HG02852 (cell line): ENCODE measurements around the gene PRKAG2.
"Not testable (repeated sequence)": the region's sequence is repeated elsewhere in the genome, so short reads cannot be mapped to it uniquely, and the experiment has no call there.

ENCODE experiments used
- ATAC-seq: cut with Tn5 transposase; IDR thresholded peaks from one replicate; pipeline ENCODE4 v1.9.1; 2021; ENCODE audit warnings: mild to moderate bottlenecking, moderate library complexity; ENCODE audit not compliant: unreplicated experiment

PRKAG2 gene

DNA sequence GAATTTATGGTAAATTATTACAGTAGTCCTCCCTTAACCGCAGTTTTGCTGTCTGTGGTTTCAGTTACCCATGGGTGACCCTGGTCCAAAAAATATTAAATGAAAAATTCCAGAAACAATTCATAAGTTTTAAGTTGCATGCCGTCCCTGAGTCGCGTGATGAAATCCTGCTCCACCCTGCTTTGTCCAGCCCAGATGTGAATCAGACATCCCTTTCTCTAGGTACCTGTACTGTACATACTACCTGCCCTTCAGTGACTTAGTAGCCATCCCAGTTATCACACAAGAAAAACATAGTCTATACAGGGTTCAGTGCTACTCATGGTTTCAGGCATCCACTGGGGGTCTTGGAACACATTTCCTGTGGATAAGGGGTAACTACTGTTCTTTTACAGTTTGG is 336.8 kb downstream of the PRKAG2 start:
- no peak for ATAC-seq

DNA sequence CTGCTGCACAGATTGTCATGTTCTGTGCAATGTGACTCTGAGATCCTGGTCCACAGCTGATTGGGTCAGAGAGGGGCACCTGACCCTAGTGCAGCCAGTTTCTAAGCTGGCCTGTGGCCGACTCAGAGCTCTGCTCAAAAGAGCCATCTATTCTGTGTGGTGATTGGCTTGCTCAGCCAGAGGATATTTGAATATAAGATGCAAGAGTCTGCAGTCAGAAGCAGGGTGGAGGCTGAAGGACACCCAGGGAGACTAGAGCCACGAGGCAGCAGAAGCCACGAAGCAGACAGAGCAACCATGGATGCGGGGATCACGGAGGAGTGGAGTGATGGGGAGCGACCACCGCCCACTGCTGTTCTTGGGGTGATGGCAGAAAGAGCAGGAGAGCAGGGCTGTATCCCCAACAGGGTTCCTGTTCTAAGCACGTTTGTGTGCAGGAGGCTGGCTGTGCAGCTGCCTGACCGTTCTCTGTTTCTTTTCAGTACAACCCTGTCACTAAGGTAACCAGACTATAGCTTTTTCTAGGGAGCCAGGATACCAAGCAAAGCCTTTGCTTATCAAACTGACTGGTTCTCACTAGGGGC is 337.7 kb downstream of the PRKAG2 start:
- ATAC-seq: peak; percentile 86

DNA sequence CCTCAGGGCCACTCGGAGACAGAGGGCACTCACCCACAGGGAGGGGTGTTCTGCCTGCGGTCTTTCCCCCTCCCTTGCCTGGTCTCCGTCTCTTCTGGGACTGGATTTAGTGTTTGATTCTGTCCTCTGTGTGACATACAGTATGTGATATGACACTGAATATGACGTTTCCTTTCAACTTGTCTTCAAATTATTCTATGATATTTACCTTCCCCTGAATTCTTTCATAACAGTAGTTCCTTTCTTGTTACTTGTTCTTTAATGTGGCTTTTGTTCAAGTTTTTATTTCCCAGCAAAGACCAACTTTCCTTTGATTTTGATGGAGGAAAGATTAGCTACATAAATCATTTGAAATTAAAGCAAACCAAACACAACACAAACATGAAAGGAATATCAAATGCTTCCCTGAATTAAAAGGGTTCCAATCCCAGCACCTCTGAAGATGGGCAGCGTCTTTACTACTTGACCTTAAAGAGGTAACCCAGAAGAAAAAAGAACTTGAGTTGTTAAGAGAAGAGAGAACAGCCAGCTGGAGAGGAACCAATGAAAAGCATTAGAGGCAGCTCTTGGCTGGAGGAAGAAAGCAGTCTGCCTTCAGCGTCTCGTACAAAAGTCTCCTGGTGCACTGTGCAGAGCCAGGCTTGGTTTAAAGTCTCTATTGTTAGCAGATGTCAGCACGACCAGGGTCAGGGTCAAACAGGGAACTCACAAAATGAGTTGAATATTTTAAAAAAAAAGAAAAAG is 338.9 kb downstream of the PRKAG2 start:
- ATAC-seq: no peak

DNA sequence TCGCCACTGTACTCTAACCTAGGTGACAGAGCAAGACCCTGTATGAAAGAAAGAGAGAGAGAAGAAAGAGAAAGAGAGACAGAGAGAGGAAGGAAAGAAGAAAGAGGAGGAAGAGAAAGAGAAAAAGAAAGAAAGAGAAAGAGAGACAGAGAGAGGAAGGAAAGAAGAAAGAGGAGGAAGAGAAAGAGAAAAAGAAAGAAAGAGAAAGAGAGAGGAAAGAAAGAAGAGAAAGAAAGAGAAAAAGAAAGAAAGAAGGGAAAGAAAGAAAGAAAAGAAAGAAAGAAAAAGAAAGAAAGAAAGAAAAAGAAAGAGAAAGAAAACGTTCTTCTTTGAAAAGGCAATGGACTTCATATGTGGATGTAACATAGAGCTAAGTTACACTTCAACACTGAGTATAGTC is 340.7 kb downstream of the PRKAG2 start:
- ATAC-seq: not testable (repeated sequence)

DNA sequence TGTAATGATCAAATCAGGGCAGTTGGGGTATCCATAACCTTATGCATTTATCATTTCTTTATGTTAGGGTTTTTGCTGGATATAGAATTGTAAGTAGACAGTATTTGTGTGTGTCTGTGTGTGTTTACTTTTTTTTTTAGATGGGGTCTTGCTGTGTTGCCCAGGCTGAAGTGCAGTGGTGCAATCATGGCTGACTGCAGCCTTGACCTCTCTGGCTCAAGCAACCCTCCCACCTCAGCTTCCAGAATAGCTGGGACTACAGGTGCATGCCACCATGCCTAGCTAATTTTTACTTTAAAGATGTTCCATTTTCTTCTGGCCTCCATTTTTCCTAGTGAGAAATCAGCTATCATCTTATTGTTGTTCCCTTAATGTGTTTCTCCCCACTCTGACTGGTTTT is 347.1 kb downstream of the PRKAG2 start:
- ATAC-seq: no peak

DNA sequence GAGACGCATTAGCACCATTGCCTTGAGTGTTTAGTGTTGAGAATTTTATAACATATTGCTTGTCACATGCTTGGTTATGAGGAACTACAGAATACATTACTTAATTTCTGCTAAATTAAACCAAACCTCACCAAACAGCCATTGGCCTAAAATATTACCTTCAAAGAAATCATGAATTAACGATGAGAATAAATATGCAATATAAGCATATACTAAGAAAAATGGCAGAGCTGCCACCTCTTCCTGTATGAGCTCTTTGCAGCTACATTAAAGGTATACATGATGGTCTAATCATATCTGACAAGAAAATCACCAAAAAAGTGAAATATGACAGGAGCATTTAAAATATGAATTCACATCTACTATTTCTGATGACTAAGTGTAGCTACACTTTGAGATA is 352.1 kb downstream of the PRKAG2 start:
- no peak for ATAC-seq

DNA sequence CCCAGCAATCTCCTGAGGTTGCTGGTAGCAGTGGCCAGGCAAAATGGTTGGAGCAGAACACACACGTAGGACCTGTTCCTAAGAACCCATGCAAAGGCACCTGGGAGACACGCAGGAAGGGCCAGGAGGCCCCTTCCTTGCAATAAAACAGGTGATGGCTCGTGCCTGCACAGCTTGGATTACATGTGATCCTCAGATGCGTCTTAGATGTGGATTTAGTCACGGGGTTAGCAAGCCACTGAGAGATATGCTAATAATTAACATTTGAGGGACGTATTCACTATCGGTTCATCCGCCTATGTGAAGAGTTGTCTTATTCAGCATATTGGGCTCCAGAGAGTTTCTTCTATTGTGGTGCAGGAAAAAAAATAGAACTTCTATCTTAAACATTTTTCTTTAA is 352.6 kb downstream of the PRKAG2 start:
- no peak for ATAC-seq

DNA sequence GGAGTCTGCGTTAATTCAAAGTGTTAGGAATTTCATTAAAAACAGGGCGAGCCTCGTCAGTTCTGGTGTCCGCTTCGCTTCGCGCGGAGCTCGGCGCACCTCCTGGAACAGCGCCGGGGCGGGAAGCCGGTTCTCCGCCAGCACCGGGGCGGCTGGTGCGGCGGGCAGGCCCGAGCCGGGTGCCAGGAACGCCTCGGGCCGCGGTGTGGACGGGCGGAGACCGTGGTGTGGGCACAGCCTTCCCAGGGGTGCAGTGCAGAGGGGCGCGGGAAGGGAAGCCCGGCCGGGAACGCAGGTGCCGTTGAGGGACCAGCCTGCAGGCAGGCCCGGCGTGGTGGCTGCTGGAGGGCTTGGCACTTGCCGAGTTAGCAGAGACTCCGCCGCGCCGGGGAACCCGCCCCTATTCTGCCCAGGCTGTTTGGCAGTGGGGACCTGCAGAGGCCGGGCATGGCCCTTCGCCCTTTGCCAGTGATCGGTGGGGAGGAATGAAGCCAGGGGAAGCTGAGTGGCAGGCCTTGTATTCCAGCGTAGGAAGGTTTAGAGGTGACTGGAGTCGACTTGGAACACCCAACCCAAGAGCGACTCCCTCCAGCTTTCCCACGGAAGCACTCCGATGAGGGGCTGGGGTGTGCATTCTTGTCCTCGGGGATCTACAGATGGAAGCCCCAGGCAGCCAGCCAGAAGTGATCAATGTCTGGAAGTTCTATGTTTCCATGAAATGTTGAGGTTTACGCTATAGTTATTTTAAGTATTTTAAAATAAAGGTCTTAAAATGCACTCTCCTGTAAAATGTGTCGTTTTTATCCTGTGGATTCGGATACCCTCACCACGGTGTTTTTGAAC is 356.3 kb downstream of the PRKAG2 start:
- no peak for ATAC-seq

DNA sequence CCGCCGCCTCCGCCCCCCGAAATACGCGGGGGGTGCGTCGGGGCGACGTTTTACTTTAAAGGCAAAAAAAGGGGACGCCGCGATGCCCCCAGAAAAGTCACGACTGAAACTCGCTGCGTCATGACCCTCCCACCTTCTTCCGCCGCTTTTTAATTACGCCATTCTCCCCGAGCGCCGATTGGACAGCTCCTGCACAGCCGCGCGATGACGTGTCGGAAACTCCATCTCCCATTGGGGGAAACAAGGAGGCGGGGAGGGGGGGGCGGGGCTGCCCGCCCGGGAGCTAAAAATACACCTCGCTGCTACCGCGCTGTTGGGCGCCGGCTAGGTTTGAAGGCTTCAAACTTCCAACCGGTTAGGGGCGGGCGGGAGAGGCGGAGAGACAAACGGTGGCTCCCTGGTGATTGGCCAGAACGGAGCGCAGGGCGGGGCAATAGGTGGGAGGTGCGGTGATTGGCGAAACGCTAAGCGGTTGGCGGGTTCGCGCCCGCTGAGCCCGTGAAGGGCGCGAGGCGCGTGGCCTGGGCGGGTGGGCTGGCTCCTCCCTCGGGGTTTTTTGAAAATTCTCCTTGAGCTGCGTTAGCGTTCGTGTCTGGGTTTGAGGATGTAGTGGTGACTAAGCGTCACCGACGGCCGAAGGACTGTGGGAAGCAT is 357.0 kb downstream of the PRKAG2 start, which contains the start of gene RHEB:
Gene RHEB, minus strand, starts transcription at position 131 of the 654 bp plus-strand sequence. CDS start 384 bp downstream, outside the sequence.
- ATAC-seq: peak; percentile 76

DNA sequence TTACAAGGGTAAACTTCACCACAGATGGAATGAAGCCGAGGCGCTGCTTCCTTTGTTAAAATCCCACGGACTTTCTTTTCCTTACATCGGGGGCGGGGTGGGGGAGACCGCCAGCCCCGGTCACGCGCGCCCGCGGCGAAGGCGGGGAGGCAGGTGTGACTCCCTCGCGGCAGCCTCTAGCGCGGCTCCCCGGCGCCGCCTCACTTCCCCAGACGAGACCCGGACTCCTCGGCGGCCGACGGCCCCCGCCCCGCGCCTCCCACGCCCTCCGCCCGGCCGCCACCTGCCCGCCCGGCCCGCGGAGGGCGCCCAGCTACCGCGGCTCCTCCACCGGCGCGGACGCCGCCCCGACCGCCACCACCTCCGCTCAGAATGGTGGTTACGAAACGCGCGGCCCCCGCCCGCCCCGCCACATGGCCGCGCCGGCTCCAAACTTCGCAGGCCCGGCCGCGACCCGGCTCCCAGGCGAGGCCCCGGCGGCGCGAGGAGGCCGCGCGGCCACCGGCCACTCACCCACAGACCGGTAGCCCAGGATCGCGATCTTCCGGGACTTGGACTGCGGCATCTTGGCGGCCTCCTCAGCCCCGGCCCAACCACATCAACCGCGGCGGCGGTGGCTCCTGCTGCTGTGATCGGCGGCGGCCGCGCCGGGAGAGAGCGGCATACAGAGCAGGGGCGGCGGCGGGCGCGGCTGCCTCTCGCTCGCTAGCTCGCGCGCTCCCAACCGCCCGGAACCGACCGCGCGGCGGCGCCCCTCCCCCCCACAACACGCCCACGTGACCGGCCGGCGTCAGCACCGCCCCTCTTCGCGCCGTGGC is 357.8 kb downstream of the PRKAG2 start:
- peak; percentile 49 for ATAC-seq

DNA sequence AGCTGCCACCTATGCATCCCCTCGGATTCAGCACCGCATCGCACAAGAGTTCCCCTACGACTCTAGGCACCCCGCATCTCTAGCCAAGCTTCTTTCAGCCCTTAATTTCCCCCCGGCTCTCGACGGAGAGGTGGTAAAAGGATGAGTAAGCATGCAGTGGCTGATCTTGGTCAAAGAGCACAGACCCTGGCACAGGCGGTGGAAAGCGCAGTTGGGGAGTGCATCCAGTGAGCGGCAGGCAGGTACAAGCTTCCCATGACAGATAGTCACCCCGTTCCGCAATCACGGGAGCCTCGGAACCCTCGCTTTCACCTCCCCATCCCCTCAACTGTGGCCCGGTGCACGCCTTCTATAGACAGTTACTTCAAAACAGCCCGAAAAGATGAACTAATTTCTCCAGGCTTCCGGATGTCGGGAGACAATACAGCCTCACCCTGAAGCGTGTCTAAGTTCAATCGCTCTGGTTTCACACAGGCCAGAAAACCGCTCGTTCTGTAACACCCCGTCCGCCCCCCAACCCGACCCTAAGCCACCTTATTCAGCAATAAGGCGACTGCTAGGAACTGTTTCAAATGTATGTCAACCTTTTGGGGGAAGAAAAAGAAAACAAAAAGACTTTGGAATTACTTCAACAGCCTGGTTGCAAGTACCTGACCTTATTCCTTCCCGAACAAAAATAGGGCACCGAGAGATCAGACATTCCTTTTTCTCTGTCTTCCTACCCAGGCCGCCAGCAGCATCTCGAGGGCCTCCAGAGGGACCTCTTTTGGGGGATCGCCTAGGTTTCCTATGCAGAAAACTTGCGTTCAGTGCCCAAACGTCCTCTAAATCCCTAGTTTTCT is 358.6 kb downstream of the PRKAG2 start:
- no peak for ATAC-seq

DNA sequence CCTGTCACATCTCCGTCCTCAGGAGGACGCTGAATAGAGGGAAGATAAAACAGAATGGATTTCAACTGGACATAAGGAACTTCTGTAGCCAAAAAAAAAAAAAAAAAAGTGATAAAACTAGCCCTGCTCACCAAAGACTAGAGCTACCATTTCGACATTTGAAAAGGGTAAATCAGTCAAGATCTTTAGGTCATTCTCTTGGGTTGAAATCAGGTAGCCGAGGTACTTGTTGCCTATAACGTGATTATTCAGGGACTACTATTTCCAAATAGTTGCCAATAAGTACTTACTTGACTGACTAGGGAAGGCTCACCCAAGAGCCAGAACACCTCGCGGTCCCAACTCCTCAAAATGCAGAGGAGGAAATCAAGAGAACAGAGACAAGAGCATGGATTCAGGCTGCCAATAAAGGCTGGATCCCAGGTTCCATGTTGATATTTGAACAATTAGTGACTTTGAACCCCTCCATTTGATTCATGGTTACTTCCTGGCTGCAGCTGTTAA is 359.3 kb downstream of the PRKAG2 start:
- ATAC-seq: no peak

DNA sequence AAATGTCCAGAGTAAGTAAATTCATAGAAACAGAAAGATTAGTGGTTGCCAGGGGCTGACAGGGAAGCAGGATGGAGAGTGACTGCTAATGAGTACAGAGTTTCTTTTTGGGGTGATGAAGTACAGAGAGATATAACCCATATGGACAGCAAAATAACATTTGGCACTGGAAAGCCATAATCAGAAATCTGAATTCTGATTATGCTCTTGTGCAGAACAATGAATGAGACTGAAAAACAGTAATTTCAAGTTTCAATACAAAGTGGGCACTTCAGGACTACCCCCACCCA is 361.7 kb downstream of the PRKAG2 start:
- ATAC-seq: no peak

DNA sequence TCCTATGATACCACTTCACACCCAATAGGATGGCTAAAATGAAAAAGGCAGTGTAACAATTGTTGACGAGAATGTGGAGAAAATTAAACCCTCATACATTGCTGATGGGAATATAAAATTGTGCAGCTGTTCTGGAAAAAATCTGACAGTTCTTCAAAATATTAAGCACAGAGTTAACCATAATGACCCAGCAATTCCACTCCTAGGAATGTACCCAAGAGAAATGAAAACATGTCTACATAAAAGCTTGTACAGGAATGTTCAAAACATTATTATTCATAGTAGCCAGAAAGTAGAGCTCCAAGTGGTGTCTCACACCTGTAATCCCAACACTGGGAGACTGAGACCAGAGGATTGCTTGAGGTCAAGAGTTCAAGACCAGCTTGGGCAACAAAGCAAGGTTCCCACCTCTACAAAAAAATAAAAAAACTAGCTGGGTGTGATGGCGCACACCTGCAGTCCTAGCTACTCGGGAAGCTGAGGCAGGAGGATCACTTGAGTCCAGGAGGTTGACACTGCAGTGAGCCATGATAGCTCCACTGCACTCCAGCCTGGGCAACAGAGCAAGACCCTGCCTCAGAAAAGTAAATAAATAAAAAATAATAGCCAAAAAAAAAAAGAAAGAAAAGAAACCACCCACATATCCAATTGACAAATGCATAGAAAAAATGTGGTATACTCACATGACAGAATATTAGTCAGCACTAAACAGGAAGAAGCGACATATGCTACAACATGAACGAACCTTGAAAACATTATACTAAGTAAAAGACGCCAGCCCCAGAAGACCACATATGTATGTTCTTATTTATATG is 362.2 kb downstream of the PRKAG2 start:
- no peak for ATAC-seq

DNA sequence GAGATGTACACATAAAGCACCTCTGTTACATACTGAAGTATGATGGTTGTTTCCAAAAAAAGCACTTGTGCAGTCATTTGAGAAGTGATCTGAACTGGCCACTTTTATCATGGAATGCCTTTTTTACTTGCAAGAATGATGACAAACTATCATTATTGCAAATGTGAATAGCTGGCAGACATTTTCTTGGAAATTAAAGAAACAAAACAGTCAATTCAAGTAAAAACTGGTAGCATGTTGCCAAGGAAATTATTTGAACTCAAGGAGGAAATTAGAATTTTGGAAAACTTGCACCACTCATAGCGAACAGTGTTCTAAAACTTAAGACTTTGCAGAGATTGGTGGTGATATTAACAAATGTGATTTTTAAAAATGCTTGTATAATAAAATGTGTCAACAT is 363.8 kb downstream of the PRKAG2 start:
- no peak for ATAC-seq

DNA sequence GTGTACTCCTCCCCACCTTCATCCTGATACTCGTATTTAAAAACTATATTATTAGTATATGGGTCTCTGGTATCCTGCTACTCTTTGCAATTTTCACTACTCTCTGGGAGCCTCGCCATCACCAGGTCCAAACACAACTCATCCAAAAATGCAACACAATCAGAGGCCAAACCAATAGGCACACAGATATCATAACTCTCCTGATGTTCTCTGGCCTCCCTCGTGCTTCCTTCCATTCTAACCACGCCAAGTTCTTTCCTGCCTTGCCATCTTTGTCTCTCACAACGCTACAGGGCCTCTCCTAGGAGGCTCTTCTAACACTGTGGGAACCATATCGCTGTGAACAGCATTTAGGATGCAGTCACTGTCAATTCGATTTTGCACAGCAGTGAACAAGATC is 364.6 kb downstream of the PRKAG2 start:
- ATAC-seq: no peak

DNA sequence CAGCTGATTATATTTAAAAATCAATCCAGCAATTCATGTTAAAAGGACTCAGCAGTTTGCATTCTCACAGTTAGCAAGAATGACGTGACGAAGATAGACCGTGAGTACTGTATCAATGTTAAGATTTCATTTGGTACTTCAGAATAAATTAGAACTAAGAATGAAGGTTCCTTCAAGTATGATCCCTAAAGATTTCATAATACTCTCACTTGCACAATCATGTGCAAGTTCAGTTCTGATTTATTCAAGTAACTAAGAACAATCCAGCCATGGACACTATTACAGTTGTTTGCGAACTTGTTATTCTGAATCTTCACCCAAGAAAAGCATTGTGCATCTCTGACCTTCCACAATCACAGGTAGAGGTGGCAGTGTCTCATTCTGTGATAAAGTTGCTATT is 365.0 kb downstream of the PRKAG2 start:
- no peak for ATAC-seq

DNA sequence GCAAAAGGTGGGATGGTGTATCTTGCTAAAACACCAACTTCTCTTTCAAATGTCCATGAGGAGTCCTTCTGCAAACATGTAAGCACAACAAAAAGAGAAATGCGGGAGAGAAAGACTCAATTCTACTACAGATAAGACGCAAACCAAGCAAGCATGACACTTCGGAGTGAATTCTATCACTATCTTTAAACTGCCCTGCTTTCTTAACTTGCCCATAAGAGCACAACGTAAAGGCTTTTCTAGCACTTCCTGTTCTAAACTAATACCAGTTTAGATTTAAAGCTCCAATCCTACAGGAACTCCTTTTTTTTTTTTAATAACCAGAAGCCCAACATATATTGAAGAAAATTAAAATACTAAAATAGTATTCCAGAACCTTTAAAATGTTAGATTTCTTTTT is 365.6 kb downstream of the PRKAG2 start:
- no peak for ATAC-seq
